Measurements from ENCODE around the gene SLC23A3. TPM values are rescaled to one million over a fixed set of nuclear protein-coding genes. Genes with fewer than 3 reads are reported as not detected.
A peak's percentile ranks its signal among the peaks of the same experiment; 100 is the strongest.

The SLC23A3 gene
- total RNA-seq, 1 experiment from 2014 or later: 1.9 TPM

DNA sequence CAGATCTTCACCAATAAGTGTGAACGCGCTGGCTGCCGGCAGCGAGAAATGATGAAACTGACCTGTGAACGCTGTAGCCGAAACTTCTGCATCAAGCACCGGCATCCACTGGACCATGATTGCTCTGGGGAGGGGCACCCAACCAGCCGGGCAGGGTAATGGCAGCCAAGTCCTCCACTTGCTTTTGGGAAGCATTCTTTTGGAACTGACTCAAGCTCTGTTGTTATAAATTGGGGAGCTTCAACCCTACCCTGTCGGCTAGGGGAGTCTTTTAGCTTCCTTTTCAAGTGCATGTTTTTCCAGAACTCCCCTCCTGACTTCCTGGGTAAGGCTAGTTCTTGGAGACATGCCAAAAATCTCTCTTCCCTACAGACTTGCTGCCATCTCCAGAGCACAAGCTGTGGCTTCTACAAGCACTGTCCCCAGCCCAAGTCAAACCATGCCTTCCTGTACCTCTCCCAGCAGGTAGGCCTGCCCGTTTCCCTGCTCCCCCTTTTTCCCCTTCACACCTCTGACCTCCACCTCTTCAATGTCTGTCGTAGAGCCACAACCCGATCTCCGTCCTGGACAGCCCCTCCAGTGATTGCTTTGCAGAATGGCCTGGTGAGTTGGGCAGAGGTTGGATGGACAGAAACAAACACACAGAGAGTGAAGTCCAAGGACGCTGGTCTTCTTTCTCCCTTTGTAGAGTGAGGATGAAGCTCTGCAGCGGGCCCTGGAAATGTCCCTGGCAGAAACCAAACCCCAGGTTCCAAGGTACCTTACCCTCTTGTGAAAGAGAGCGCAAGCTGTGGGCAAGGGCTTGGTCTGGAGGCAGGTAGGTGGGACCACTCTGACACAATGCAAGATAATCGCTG, 38.3 kb upstream of the SLC23A3 start:
- no peak for TF ChIP-seq EZH2 (IDR thresholded peaks at IDR 0.05; ENCODE audit: borderline replicate concordance, low read depth, low read length, poor library complexity, severe bottlenecking)
- TF ChIP-seq, protein P1, sequence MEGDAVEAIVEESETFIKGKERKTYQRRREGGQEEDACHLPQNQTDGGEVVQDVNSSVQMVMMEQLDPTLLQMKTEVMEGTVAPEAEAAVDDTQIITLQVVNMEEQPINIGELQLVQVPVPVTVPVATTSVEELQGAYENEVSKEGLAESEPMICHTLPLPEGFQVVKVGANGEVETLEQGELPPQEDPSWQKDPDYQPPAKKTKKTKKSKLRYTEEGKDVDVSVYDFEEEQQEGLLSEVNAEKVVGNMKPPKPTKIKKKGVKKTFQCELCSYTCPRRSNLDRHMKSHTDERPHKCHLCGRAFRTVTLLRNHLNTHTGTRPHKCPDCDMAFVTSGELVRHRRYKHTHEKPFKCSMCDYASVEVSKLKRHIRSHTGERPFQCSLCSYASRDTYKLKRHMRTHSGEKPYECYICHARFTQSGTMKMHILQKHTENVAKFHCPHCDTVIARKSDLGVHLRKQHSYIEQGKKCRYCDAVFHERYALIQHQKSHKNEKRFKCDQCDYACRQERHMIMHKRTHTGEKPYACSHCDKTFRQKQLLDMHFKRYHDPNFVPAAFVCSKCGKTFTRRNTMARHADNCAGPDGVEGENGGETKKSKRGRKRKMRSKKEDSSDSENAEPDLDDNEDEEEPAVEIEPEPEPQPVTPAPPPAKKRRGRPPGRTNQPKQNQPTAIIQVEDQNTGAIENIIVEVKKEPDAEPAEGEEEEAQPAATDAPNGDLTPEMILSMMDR (conservative IDR thresholded peaks at IDR 0.05; ENCODE audit: low read depth, low read length): no peak
- Histone ChIP-seq H3K4me1 (ENCODE audit: insufficient read depth, low read length, poor library complexity, severe bottlenecking) (peaks cover 15% of the 10 kb centered on the region), H3K9me3 (ENCODE audit: low read depth, low read length, poor library complexity, severe bottlenecking) (no peaks in the 10 kb centered on the region), H3K27ac (ENCODE audit: low read depth, low read length, poor library complexity, severe bottlenecking) (peak overlapping the region; percentile 68), H3K36me3 (ENCODE audit: insufficient read depth, low read length, poor library complexity, severe bottlenecking) (peaks cover 36% of the 10 kb centered on the region), H3K4me3 (ENCODE audit: low read depth, low read length, poor library complexity, severe bottlenecking) (no peak overlapping the region), H3K27me3 (replicated peaks; ENCODE audit: insufficient read depth, low read depth, low read length, poor library complexity) (no peaks in the 10 kb centered on the region)
- DNase-seq (ENCODE audit: low spot score): peak; percentile 61
- no TSS peak for BruUV-seq (replicated peaks)
- ChIA-PET POLR2A (ENCODE audit: low non-redundant PET) (interaction anchor here (0.6 kb wide), 1 partner anchor 180 kb away, joined by 3 read pairs; no protein-coding TSS in a partner anchor), CTCF (no interaction called here)
- intact Hi-C loops (cut with micrococcal nuclease; ENCODE audit: unreplicated experiment): no loop called here

DNA sequence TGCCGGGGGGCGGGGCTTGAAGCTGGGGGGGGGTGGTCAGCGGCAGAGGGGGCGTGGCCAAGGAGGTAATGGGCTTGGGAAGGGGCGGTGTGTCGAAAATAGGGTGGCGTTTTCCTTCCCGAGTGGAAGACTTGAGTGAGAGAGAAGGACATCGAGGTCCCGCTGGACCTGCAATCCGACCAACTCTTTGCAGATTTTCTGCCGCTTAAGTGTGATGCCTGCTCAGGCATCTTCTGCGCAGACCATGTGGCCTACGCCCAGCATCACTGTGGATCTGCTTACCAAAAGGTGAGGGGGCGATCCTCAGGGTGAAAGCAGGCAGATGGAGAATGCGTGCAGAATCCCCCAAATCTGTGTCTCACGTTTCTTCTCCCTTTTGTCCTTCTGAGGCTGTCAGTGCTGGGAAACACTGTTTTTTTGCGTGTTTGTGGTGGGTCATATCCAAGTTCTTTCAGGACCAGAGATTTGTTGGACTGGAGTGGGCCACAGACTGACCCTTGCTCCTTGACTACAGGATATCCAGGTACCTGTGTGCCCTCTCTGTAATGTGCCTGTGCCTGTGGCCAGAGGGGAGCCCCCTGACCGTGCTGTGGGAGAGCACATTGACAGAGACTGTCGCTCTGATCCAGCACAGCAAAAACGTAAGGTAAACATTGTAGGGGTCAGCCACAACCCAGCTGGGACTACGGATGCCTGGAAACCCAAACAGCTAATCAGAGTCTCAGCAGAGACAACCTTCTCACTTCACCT, 37.5 kb upstream of the SLC23A3 start:
- Histone ChIP-seq H3K4me1 (ENCODE audit: insufficient read depth, low read length, poor library complexity, severe bottlenecking) (peaks cover 15% of the 10 kb centered on the region), H3K36me3 (ENCODE audit: insufficient read depth, low read length, poor library complexity, severe bottlenecking) (peaks cover 29% of the 10 kb centered on the region), H3K27me3 (replicated peaks; ENCODE audit: insufficient read depth, low read depth, low read length, poor library complexity) (no peaks in the 10 kb centered on the region), H3K27ac (ENCODE audit: low read depth, low read length, poor library complexity, severe bottlenecking) (peak overlapping the region; percentile 78), H3K9me3 (ENCODE audit: low read depth, low read length, poor library complexity, severe bottlenecking) (no peaks in the 10 kb centered on the region), H3K4me3 (ENCODE audit: low read depth, low read length, poor library complexity, severe bottlenecking) (peak overlapping the region; percentile 75)
- BruUV-seq (replicated peaks): TSS peak; percentile 84
- TF ChIP-seq, protein P1 (conservative IDR thresholded peaks at IDR 0.05; ENCODE audit: low read depth, low read length): no peak
- no peak for TF ChIP-seq EZH2 (IDR thresholded peaks at IDR 0.05; ENCODE audit: borderline replicate concordance, low read depth, low read length, poor library complexity, severe bottlenecking)
- intact Hi-C loops (cut with micrococcal nuclease; ENCODE audit: unreplicated experiment): no loop called here
- DNase-seq (ENCODE audit: low spot score): no peak
- POLR2A ChIA-PET (ENCODE audit: low non-redundant PET): interaction anchor here (0.6 kb wide), 1 partner anchor 181 kb away, joined by 3 read pairs; no protein-coding TSS in a partner anchor
- CTCF ChIA-PET: interaction anchor here (0.6 to 0.9 kb wide), 3 partner anchors 31 to 303 kb away, joined by 3 to 4 read pairs (median 4); partner anchors contain the start of gene CNPPD1

DNA sequence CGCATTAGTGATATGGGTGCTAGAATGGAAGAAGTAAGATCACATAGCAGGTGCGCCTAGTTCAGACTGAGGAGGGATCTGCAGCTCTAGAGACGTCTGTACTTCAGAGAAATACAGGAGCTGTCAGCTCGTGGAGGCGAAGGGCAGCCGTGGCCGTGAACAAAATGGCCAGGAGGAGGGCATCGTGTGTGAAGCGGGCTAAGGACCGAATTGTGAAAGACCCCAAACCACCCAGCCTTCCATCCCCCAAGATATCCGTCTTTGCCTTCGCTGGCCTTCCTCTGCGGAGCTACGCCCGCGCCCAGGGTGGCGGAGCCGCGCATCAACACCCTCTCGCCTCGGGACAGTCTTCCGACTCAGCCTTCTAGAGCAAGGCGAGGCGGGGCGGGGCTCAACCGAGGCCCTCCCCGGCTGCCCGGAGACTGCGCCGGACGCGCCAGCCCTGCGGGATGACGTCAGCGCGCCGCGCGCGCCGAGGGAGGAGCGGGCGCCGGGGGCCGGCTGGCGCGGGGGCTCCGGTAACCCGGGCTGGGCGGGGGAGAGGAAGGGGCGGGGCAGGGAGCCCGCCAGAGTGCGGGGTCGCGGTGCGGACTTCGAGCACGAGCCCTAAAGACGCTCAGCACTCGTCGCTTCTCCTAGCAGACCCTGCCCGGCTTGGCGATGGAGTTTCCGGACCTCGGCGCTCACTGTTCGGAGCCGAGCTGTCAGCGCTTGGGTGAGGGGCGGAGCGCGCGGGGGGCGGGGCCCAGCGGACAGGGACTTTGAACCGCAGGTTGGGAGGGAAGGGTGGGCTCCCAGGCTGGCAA, 36.7 kb upstream of the SLC23A3 start, which contains the start of gene ZFAND2B:
Gene ZFAND2B (plus strand): TSS at position 455 of the 806 bp plus-strand sequence. CDS start 206 bp downstream, at position 661.
- Histone ChIP-seq H3K27ac (ENCODE audit: low read depth, low read length, poor library complexity, severe bottlenecking) (peak within 1 kb of the TSS; percentile 78), H3K4me3 (ENCODE audit: low read depth, low read length, poor library complexity, severe bottlenecking) (peak within 1 kb of the TSS; percentile 75), H3K9me3 (ENCODE audit: low read depth, low read length, poor library complexity, severe bottlenecking) (no peaks in the 10 kb centered on the region), H3K4me1 (ENCODE audit: insufficient read depth, low read length, poor library complexity, severe bottlenecking) (peaks cover 15% of the 10 kb centered on the region), H3K27me3 (replicated peaks; ENCODE audit: insufficient read depth, low read depth, low read length, poor library complexity) (no peaks in the 10 kb centered on the region), H3K36me3 (ENCODE audit: insufficient read depth, low read length, poor library complexity, severe bottlenecking) (peaks cover 29% of the 10 kb centered on the region)
- intact Hi-C loops (cut with micrococcal nuclease; ENCODE audit: unreplicated experiment): no loop called here
- POLR2A ChIA-PET (ENCODE audit: low non-redundant PET): interaction anchor here (0.6 kb wide), 1 partner anchor 33 kb away, joined by 3 read pairs; no protein-coding TSS in a partner anchor
- DNase-seq (ENCODE audit: low spot score): peak; percentile 96
- BruUV-seq (replicated peaks): no TSS peak
- CTCF ChIA-PET: interaction anchor here (0.6 to 0.9 kb wide), 4 partner anchors 31 to 303 kb away, joined by 3 to 4 read pairs (median 4); partner anchors contain the start of gene CNPPD1
- TF ChIP-seq, protein P1 (conservative IDR thresholded peaks at IDR 0.05; ENCODE audit: low read depth, low read length): no peak
- no peak for TF ChIP-seq EZH2 (IDR thresholded peaks at IDR 0.05; ENCODE audit: borderline replicate concordance, low read depth, low read length, poor library complexity, severe bottlenecking)
